Mesendoderm (in vitro differentiated cells): Measurements from ENCODE around the gene CFB. TPM values are rescaled to one million over a fixed set of nuclear protein-coding genes. Genes with fewer than 3 reads are reported as not detected.

Source experiments
- DNase-seq: peaks from one replicate; pipeline ENCODE4 v3.0.0; 2013
- H2AK5ac ChIP-seq: 2 replicates; pipeline ENCODE4 v1.6.1; 2013; ENCODE audit warnings: low read length, inconsistent platforms
- H2BK120ac ChIP-seq: 2 replicates; pipeline ENCODE4 v1.6.1; 2013; ENCODE audit warnings: low read depth, mild to moderate bottlenecking, low read length, moderate library complexity, mixed read lengths
- H2BK15ac ChIP-seq: replicated peaks from 2 replicates; pipeline ENCODE4 v1.6.1; 2013; ENCODE audit warnings: low read depth, mild to moderate bottlenecking, moderate library complexity
- H2BK5ac ChIP-seq: 2 replicates; pipeline ENCODE4 v1.6.1; 2013; ENCODE audit warnings: low read length, inconsistent platforms
- H3K18ac ChIP-seq: 2 replicates; pipeline ENCODE4 v1.6.1; 2013; ENCODE audit warnings: mild to moderate bottlenecking, low read length, mixed read lengths
- H3K23ac ChIP-seq: one replicate; pipeline ENCODE4 v1.6.1; 2013; ENCODE audit warnings: low read length
- H3K27ac ChIP-seq: 2 replicates; pipeline ENCODE4 v1.5.1; 2013; ENCODE audit warnings: low read depth, mild to moderate bottlenecking, inconsistent platforms, low read length, moderate library complexity
- H3K27me3 ChIP-seq: 2 replicates; pipeline ENCODE4 v1.6.1; 2013; ENCODE audit warnings: low read length, control low read depth, mild to moderate bottlenecking, inconsistent platforms; ENCODE audit not compliant: insufficient read depth, poor library complexity
- H3K36me3 ChIP-seq: 2 replicates; pipeline ENCODE4 v1.6.1; 2013; ENCODE audit warnings: low read length, inconsistent platforms; ENCODE audit not compliant: control insufficient read depth, insufficient read depth
- H3K4ac ChIP-seq: one replicate; pipeline ENCODE4 v1.6.1; 2013; ENCODE audit warnings: low read depth, mild to moderate bottlenecking, low read length, moderate library complexity
- H3K4me1 ChIP-seq: 2 replicates; pipeline ENCODE4 v1.6.1; 2013; ENCODE audit warnings: low read depth, low read length, inconsistent platforms; ENCODE audit not compliant: control insufficient read depth
- H3K4me2 ChIP-seq: 2 replicates; pipeline ENCODE4 v1.6.1; 2013; ENCODE audit warnings: low read length
- H3K4me3 ChIP-seq: 2 replicates; pipeline ENCODE4 v1.5.1; 2013; ENCODE audit warnings: mild to moderate bottlenecking, low read length
- H3K56ac ChIP-seq: one replicate; pipeline ENCODE4 v1.6.1; 2013; ENCODE audit warnings: low read length
- H3K79me1 ChIP-seq: 2 replicates; pipeline ENCODE4 v1.6.1; 2013; ENCODE audit warnings: low read length, inconsistent platforms
- H3K79me2 ChIP-seq: 2 replicates; pipeline ENCODE4 v1.6.1; 2013; ENCODE audit warnings: mild to moderate bottlenecking, low read length; ENCODE audit not compliant: control insufficient read depth, insufficient read depth
- H3K9ac ChIP-seq: 2 replicates; pipeline ENCODE4 v1.6.1; 2013; ENCODE audit warnings: low read length, inconsistent platforms
- H4K5ac ChIP-seq: one replicate; pipeline ENCODE4 v1.6.1; 2013; ENCODE audit warnings: low read length
- H4K8ac ChIP-seq: one replicate; pipeline ENCODE4 v1.6.1; 2013; ENCODE audit warnings: low read depth, mild to moderate bottlenecking, control low read depth, low read length, moderate library complexity
- WGBS: extraction: QIAGEN DNeasy Blood & Tissue Kit; methylation state at CpG from one replicate; pipeline ENCODE4 v1.1.7; 2013; ENCODE audit warnings: low lambda C conversion rate, missing lambda C conversion rate; ENCODE audit not compliant: insufficient coverage; ENCODE audit errors: extremely low coverage; 5-methylcytosine and 5-hydroxymethylcytosine counted together
- polyA plus RNA-seq, 2 experiments: library from polyadenylated mRNA; stranded (reverse); fragments of 200-250 nt; gene quantifications; one replicate each; pipeline ENCODE4 v1.2.3, GENCODE V29; 2013

Gene CFB
- 0.04 TPM for polyA plus RNA-seq (2013, experiment 1 of 2)
- polyA plus RNA-seq (2013, experiment 2 of 2) = not detected

DNA sequence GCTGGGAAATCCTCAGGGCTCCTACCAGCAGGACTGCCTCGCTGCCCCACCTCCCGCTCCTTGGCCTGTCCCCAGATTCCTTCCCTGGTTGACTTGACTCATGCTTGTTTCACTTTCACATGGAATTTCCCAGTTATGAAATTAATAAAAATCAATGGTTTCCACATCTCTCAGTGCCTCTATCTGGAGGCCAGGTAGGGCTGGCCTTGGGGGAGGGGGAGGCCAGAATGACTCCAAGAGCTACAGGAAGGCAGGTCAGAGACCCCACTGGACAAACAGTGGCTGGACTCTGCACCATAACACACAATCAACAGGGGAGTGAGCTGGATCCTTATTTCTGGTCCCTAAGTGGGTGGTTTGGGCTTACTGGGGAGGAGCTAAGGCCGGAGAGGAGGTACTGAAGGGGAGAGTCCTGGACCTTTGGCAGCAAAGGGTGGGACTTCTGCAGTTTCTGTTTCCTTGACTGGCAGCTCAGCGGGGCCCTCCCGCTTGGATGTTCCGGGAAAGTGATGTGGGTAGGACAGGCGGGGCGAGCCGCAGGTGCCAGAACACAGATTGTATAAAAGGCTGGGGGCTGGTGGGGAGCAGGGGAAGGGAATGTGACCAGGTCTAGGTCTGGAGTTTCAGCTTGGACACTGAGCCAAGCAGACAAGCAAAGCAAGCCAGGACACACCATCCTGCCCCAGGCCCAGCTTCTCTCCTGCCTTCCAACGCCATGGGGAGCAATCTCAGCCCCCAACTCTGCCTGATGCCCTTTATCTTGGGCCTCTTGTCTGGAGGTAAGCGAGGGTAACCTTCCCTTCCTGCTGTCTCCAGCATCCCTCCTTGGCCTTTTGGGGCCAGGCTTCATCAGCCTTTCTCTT, at the start of gene CFB:
TSS of gene CFB (plus strand) at position 589 of the 863 bp plus-strand sequence. CDS start at position 716, 127 bp downstream.
- Histone ChIP-seq H2BK15ac (no peak within 1 kb of the TSS), H4K5ac (no peak within 1 kb of the TSS), H3K36me3 (no peaks in the 10 kb centered on the region), H3K79me2 (no peaks in the 10 kb centered on the region), H3K9ac (no peak within 1 kb of the TSS), H2AK5ac (no peak within 1 kb of the TSS), H3K56ac (no peak within 1 kb of the TSS), H3K79me1 (no peaks in the 10 kb centered on the region), H4K8ac (no peak within 1 kb of the TSS), H2BK120ac (no peak within 1 kb of the TSS), H3K4me3 (no peak within 1 kb of the TSS), H3K4me2 (no peak within 1 kb of the TSS), H3K23ac (no peak within 1 kb of the TSS), H3K4ac (no peak within 1 kb of the TSS), H3K27me3 (no peaks in the 10 kb centered on the region), H3K18ac (no peak within 1 kb of the TSS), H3K4me1 (no peaks in the 10 kb centered on the region), H3K27ac (no peak within 1 kb of the TSS), H2BK5ac (no peak within 1 kb of the TSS)
- WGBS = no CpG with 5 or more reads among the region's 11 CpGs
- DNase-seq = peak; percentile 13

- Histone ChIP-seq H2BK5ac (no peak overlapping the region), H3K4ac (no peak overlapping the region), H4K8ac (no peak overlapping the region), H3K36me3 (peaks cover 4% of the 10 kb centered on the region), H3K79me2 (peaks cover 4% of the 10 kb centered on the region), H3K27me3 (no peaks in the 10 kb centered on the region), H2BK15ac (no peak overlapping the region), H3K18ac (no peak overlapping the region), H3K9ac (peak overlapping the region; percentile 82), H3K23ac (no peak overlapping the region), H3K4me1 (no peaks in the 10 kb centered on the region), H3K4me3 (peak overlapping the region; percentile 50), H2BK120ac (no peak overlapping the region), H3K4me2 (peak overlapping the region; percentile 74), H4K5ac (no peak overlapping the region), H3K79me1 (peaks cover 4% of the 10 kb centered on the region), H3K27ac (no peak overlapping the region), H2AK5ac (no peak overlapping the region), H3K56ac (peak overlapping the region; percentile 86)
- no peak for DNase-seq
- WGBS = no CpG with 5 or more reads among the region's 4 CpGs
These were observed 49.4 kb upstream of the CFB start for GRCh38 chr6:31896493-31896855.

- peak overlapping the region; percentile 76 for H2BK120ac ChIP-seq
- peak overlapping the region; percentile 68 for H4K8ac ChIP-seq
- H3K4me3 ChIP-seq = peak overlapping the region; percentile 53
- H3K9ac ChIP-seq = peak overlapping the region; percentile 82
- no peaks in the 10 kb centered on the region for H3K27me3 ChIP-seq
- H2BK5ac ChIP-seq = no peak overlapping the region
- no peak overlapping the region for H4K5ac ChIP-seq
- H3K79me2 ChIP-seq = peaks cover 4% of the 10 kb centered on the region
- no peaks in the 10 kb centered on the region for H3K4me1 ChIP-seq
- H3K4me2 ChIP-seq = peak overlapping the region; percentile 74
- H3K23ac ChIP-seq = no peak overlapping the region
- H3K79me1 ChIP-seq = peaks cover 4% of the 10 kb centered on the region
- no peak overlapping the region for H2AK5ac ChIP-seq
- H3K18ac ChIP-seq = peak overlapping the region; percentile 99
- H3K56ac ChIP-seq = peak overlapping the region; percentile 92
- H3K27ac ChIP-seq = peak overlapping the region; percentile 72
- H3K36me3 ChIP-seq = peaks cover 4% of the 10 kb centered on the region
- H3K4ac ChIP-seq = peak overlapping the region; percentile 88
- no CpG with 5 or more reads among the region's 62 CpGs for WGBS
- no peak for DNase-seq
- no peak overlapping the region for H2BK15ac ChIP-seq
These were observed 48.9 kb upstream of the CFB start for GRCh38 chr6:31896856-31897611.

DNA sequence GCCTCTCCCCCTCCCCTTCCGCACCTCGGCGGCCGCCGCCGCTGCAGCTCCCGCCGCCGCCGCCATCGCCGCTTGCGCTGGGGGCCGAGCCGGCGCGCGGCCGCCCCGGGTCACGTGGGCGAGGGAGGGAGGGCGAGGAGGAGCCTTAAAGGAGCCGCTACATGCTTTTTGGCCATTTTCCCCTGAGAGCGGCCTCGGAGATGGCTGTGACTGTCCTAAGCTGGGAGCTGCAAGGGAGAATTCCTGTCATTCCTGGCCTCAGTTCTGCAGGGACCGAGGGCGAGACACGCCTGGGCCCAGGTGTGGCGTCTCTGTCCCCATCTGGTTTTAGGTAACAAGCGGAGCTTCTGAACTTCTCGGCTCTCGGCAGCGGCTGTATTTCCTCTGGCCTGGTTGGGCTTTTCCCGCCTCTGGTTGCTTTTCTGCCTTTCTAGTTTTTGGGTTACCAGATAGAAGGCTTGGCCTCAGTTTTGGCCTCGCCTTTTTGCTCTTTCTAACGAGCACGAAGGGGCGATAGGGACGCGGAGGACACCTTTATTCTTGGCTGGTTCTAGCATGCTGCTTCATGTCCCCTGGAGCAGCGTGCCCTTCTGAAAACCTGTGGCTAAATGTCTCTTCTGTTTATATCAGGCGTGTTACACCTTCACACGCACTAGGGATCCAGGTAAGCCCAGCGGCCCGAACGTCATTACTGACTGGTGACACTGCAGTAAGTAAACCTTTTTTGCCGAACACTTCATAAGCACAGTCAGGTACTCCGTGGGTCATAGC, 48.1 kb upstream of the CFB start, which contains the start of gene EHMT2:
TSS of gene EHMT2 (minus strand) at position 87 of the 771 bp plus-strand sequence. CDS start at position 66, 21 bp downstream.
- Histone ChIP-seq H4K8ac (peak within 1 kb of the TSS; percentile 68), H3K27me3 (no peaks in the 10 kb centered on the region), H3K4ac (peak within 1 kb of the TSS; percentile 88), H3K4me1 (no peaks in the 10 kb centered on the region), H3K4me2 (peak within 1 kb of the TSS; percentile 100), H2BK120ac (peak within 1 kb of the TSS; percentile 76), H3K79me1 (peaks cover 4% of the 10 kb centered on the region), H2BK5ac (no peak within 1 kb of the TSS), H3K18ac (peak within 1 kb of the TSS; percentile 99), H2BK15ac (no peak within 1 kb of the TSS), H4K5ac (no peak within 1 kb of the TSS), H3K56ac (peak within 1 kb of the TSS; percentile 92), H3K36me3 (peaks cover 4% of the 10 kb centered on the region), H3K79me2 (peaks cover 4% of the 10 kb centered on the region), H2AK5ac (no peak within 1 kb of the TSS), H3K9ac (peak within 1 kb of the TSS; percentile 83), H3K27ac (peak within 1 kb of the TSS; percentile 72), H3K23ac (no peak within 1 kb of the TSS), H3K4me3 (peak within 1 kb of the TSS; percentile 85)
- peak; percentile 93 for DNase-seq
- no CpG with 5 or more reads among the region's 49 CpGs for WGBS

DNA sequence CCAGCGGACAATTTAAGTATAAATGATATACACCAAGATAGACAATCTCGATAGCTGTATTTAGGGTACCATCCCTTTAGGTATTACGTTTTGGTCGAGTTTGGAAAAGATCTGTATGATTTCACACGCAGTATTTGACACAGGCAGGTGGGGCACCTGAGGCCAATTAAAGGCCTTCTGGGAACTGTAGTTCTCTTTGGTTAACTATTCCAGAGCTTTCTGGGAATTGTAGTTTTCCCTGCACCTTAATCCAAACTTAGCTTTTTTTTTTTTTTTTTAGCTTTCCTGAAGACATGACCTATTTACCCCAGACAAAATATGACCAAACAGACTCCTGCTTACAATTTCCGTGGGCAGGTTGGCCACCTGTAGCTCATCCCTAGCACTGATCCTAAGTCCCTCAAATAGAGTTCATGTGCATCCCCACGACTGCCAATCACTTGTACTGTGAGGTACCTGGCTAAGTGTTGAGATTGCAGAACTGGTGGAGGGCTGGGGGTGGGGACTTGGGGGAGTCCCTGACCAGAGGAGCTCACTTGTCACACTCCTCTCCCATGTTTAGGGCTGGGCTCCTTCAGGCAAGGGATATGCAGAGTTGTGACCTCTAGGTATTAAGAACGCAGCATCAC, 47.4 kb upstream of the CFB start:
- H3K4me1 ChIP-seq = no peaks in the 10 kb centered on the region
- H3K36me3 ChIP-seq = no peaks in the 10 kb centered on the region
- H2BK5ac ChIP-seq = no peak overlapping the region
- no peak overlapping the region for H4K8ac ChIP-seq
- DNase-seq = peak; percentile 76
- peaks cover 4% of the 10 kb centered on the region for H3K79me2 ChIP-seq
- H3K18ac ChIP-seq = no peak overlapping the region
- H3K9ac ChIP-seq = peak overlapping the region; percentile 83
- no peak overlapping the region for H3K23ac ChIP-seq
- H2AK5ac ChIP-seq = no peak overlapping the region
- H3K4ac ChIP-seq = no peak overlapping the region
- H3K56ac ChIP-seq = peak overlapping the region; percentile 91
- H3K4me2 ChIP-seq = peak overlapping the region; percentile 100
- no CpG with 5 or more reads among the region's 8 CpGs for WGBS
- H4K5ac ChIP-seq = no peak overlapping the region
- no peak overlapping the region for H3K27ac ChIP-seq
- H2BK120ac ChIP-seq = no peak overlapping the region
- H3K27me3 ChIP-seq = no peaks in the 10 kb centered on the region
- H2BK15ac ChIP-seq = no peak overlapping the region
- peaks cover 4% of the 10 kb centered on the region for H3K79me1 ChIP-seq
- H3K4me3 ChIP-seq = peak overlapping the region; percentile 85
